Glomerular visceral epithelial cell (primary cell): ENCODE results near the gene TMPRSS13.
"Not testable (repeated sequence)": the region's sequence is repeated elsewhere in the genome, so short reads cannot be mapped to it uniquely, and the experiment has no call there.

ENCODE experiments used
- DNase-seq: peaks from one replicate; pipeline ENCODE4 v3.0.0-alpha.2; 2016; ENCODE audit errors: extremely low spot score

Gene TMPRSS13

DNA sequence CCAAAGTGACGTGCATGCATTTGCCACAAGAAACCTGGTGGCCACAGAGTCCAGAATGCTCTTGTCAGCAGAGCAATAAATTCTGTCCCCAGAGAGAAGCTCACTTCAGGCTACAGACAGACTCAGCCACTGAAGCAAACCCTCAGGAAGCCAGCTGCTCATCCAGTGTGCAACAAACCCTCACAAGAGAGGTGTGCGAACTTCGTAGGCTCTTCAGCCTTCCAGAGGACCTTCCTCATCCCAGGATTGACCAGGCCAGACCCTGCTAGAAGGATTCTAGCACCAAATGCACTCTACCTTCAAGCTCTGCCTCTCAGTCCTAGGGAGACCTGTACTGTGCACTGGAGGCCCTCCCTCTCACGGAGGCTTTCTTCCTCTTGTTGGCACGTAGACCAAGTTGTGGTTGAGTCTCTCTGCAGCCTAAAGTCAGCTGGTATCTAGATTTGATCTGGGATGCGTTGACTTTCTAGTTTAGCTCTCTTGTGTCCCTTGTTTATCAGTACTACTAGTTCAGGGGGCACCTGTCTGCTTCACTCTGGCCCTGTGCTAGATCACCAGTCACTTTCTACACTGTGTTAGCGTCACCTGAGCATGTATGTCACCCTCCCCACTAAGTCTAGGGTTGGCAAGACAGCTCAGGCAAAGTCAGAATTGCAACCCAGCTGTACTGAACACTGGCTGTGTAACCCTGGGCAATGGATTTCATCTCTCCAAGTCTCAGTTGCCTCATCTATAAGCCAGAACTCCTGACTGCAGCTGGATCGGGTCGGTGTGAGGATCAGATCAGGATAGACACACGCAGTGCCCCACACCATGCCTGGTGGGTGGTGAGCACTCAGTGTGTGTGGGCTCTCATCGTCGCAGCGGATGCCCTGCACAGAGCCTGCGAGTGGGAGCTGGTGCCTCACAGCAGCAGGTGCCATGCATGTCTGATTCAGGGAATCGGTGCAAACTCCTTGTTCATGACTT is 22.1 kb upstream of the TMPRSS13 start:
- no peak for DNase-seq

DNA sequence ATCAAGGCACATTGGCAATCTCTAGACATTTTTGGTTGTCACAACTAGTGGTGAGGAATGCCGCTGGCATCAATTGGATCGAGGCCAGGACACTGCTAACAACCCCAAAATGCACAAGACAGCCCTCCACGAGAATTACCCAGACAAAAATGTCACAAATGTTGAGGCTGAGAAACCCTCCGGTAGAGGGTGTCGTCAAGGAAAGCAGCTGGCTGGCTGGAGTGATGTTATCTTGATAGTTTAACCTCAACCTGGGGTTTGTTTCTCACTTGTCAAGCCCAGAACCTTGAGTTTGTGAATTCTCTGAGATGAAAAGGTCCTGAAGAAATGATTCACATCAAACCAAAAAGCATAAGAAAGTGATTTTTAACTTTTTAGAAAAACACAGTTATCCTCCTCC is 21.1 kb upstream of the TMPRSS13 start:
- DNase-seq: no peak

DNA sequence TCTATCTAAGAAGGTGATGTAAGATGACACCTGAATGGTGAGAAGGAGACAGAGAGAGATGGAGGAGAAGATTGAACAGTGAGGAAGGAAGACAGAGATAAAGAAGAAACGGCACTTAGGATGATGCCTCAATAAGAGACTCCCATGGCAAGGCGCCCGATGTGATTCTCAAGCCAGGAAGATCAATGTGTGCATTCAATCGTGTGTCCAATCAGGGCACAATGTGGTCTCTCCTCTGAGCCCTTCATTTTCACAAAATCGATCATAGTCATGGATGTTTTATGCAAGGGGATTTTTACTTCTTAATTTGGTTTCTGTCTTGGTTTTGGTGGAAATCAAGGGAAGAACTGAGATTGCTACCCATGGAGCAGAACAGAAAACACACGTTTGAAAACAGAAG is 19.9 kb upstream of the TMPRSS13 start:
- no peak for DNase-seq

DNA sequence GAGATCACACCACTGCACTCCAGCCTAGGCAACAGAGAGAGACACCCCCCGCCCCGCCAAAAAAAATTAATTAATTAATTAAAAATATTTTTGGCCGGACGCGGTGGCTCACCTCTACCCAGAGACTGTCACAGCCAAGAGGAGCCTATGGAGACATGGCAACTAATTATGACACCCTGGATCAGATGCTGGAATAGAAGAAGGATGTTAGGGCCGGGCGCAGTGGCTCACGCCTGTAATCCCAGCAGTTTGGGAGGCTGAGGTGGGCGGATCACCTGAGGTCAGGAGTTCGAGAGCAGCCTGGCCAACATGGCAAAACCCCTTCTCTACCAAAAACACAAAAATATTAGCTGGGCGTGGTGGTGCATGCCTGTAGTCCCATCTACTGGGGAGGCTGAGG is 19.3 kb upstream of the TMPRSS13 start:
- not testable (repeated sequence) for DNase-seq

DNA sequence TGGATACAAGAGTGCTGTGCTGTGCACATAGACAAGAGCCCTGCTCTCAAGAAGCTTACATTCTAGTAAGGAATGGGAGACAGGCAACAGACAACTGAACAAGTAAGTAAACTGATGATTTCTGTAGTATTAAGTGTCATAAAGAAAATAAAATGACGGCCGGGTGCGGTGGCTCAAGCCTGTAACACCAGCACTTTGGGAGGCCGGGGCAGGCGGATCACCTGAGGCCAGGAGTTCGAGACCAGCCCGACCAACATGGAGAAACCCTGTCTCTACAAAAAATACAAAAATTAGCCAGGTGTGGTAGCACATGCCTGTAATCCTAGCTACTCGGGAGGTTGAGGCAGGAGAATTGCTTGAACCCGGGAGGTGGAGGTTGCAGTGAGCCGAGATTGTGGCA is 18.5 kb upstream of the TMPRSS13 start:
- not testable (repeated sequence) for DNase-seq

DNA sequence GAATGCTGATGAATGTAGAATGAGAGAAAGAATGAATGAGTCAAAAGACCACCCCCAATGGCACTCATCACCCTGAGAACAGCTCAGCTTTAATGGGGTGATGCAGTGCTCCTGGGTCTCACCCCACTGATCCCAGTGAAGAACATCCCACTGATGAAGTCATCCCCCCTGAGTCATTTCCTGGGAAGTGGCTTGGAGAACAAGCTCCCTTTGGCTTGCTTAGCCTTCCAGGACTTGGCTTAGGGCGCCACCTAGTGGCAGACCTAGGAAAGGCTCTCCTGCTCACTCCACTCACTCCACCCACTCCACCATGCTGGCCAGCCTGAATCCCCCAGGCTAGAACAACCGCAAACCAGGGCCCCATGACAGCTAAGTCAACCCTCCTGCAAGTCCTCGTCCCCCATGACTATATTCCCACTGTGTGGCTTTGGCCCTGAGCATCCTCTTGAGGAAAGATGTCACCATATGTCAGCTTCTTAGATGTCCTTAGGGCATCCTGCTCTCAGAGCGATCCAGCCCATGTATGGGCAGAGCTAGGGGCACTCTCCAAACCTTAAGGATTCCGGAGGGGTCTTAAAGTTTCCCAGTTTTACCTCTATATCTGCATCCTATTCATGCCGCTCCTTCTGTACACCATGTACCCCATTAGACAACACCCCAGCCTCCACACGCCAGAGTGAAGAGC is 17.8 kb upstream of the TMPRSS13 start:
- DNase-seq: peak; percentile 90

DNA sequence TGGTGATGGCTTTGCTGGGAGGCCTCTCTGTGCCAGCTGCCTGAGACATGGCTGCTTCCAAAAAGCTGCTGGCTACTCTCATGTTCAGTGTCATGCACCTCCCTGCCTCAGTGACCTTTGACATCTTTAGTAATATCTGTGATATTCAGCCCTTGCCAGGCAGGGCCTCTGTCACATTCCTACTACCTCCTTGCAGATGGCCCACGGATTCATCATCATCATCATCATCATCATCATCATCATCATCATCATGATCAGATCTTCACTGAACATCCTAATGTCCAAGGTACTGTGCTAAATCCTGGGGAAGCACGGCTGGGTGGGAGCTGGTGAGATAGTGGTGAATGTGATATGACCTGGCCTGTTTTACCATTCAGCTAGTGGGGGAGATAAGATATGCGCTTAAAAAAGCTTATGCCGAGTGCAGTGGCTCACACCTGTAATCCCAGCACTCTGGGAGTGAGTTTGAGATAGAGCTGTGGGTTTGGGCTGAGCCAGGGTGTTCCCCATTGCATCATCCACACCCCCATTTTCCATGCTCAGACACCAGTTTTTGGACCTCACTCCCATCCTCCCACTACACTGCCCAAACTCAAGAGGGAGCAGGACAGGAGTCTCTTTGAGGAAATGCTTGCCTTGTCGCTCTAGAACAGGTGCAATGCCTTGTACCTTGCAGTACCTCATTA is 17.1 kb upstream of the TMPRSS13 start:
- DNase-seq: no peak

DNA sequence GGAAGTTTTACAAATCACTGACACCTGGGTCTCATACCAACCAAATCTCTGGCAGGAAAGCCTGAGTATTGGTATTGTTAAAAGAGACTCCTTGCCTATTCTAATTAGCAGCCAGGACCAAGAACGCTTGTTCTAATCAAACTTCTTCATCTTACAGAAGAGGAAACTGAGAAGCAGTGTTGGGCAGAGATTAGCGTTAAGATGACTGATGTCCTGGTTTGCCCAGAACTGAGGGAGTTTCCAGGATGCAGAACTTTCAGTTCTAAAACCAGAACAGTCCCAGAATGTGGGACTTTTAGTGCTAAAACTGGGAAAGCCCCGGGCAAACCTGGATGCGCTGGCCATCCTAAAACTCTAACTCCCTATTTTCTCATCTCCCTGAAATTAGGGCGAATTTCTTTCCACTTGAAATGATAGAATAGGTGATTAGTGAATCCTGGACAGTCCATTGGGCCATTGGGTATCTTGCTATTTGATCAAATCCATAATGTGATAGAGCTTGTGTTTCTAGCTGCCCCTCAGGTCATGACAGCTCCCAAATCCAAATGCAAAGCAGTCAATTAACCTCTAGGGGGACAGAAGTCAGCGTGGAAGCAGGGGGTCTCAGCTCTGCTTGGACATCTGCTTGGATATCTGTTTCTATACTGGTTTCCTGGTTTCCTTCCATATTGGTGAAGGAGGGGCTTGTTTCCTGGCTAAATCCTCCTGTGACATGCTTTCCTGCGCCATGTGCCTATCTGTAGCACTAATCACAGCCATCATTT is 16.0 kb upstream of the TMPRSS13 start:
- no peak for DNase-seq

DNA sequence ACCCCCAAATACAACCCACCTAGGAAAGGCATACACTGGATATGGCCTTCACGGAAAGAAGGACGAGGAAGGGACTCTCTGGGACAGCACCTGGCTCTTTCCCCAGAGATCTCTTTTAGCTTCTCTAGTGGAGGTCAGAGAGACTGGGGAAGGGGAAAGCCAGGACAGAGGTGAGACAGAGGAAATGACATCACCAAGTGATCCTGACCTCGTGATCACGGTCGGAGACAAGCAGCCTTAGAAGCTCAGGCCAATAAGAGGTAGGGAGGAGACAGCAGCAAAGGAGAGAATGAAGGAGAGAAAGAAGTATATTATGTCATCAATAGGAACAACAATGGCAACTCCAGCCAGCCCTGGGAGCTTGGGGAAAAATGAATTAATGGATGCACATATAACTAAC is 15.4 kb upstream of the TMPRSS13 start:
- DNase-seq: no peak

DNA sequence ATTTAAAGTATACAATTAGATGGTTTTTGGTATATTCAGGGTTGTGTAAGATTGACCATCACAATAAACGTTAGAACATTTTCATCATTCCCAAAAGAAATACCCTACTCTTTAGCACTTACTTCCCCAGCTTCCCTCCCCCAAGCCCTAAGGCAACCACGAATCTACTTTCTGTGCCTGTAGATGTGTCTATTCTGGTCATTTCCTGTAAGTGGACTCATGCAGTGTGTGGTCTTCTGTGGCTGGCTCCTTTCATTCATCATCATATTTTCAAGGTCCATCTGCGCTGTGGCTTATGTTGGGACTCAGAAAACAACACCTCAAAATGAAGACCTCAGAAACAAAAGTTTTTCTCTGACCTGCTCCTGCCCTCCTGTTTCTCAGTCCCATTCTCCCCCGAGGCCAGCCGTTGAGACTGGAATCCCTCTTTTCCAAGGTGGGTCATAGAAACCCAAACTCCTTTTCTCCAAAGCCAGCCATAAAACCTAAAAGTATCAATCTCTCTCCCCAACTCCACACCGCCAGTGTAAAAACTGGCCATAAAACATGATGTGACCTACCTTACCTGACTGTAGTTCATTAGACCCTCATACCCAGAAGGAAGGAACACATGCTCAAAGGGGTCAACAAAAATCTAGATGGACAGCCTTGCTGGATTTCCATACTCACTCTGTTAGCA is 12.9 kb upstream of the TMPRSS13 start:
- no peak for DNase-seq

DNA sequence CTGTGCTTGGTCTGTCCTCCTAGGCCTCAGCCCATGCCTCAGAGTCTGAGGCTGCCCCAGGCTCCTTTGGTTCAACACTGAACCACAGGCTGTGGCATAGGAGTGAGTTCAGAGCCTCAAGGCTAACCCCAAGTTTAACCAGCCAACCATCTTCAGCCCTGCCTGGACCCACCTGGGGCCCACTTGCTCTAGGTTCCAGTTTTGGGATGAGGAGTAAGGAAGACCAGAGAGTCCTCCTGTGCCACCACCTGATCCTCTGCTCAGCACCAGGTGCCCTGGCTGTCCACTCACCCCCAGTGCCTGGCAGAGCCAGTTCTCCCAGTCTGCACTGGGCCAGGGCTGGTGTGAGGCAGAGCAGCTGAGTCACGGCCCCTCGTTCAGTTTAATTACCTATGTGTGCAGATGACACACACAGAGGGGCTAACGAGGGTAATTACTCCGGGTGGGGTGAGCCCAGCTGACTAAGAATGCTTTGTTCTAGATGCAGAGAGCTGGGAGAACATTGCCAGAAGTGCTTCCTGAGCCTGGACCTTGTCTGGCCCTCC is 12.0 kb upstream of the TMPRSS13 start:
- DNase-seq: peak; percentile 7

DNA sequence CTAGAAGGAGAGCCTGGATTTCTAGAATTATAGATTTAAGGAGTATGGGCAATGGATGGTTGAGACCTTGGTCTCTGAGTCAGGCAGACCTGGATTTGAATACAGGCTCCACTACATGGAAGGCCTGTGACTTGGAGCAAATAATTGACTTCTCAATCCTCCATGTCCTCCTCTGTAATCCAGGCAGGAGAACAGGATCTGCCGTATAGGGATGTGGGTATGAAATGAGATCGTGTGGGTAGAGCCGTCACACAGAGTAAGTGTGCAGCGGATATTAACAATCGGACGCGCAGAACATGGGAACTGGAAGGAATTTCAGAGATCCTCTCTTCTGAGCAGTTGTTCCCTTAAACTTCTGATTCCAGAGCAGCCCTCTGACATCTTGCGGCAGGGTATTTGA is 11.5 kb upstream of the TMPRSS13 start:
- DNase-seq: no peak

DNA sequence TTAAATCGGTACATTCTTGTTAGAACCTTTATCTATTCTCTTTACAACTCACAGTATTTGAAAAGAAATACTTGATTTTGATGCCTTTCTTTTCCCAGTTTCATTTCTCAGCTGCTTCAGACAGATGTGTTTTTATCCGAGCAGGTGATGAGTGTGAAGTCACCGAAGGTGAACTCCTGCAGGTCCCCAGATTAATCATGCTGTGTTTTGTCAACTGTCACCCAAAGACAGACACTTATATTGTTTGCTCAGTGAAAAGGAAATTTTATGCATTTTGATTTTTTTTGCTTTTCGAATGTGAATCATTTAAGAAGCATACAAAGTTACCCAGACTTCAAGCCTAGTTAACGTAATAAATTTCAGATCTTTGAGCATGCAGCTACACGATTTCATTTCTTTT is 7.8 kb upstream of the TMPRSS13 start:
- DNase-seq: no peak

DNA sequence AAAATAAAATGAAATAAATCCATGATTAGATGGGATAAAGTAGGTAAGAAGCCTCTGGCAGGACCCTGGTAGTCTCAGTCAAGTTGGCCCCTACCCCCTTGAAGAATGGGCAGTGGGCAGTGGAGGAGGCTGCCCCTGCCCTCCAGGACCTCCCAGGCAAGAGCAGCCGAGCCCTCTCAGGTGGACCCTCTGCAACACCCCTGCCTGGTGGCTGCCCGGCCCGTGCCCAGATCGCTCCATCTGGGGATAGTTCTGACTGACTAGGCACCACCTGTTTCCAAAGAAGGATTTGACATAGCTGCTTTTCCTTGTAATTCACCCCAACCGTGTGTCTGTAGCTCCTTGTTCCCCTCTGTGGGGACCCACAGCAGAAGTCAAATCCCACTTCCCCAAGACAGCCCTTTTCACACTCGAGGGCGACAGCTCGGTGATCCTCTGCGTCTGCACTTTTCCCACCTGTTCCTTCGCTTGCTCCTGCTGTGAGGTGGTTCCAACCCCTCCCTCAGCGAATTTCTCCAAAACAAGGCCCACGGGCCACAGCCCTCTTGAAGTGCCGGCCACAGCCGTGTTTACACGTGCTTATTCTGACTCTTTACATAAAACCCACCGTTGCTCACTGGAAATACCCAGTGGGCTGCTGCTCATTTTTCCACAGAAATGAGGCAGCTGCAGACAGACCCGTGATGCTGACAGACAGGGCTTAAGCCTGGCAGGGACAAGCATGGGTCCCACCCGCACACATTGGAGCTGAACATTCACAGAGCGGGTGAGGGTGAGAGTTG is 5.5 kb upstream of the TMPRSS13 start:
- no peak for DNase-seq

DNA sequence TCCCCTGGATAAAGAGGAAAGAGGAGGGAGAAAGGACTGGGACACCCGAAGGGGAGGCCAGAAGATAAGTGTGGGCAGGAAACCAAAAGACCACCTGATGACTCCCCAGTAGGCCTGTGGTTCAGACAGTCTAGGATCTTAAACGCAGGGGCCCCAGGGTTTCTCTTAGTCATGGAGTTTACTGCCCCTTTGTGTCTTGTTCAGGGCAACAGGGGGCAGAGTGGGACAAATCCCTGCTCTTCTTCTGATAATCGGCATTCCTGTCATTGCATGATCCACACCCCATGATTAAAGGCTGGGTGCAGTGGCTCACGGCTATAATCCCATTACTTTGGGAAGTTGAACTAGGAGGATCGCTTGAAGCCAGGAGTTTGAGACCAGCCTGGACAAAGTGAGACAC is 4.7 kb upstream of the TMPRSS13 start:
- no peak for DNase-seq

DNA sequence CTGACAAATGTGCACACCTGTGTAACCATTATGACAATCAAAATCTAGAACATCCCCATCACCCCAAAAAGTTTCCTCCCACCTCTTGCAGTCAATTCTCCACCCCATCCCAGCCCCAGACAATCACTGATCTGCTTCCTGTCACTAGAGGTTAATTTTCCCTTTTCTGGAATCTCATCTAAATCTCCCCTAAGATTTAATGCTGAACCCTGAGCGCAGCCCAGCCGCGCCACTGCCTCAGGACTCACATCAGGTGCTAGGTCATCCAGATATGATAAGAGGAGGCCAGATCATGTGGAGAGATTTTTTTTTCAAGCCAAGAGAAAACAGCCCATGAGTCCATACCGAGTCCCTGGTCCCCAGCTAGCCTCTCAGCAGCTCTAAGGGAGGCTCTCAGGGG is 4.3 kb upstream of the TMPRSS13 start:
- DNase-seq: no peak

DNA sequence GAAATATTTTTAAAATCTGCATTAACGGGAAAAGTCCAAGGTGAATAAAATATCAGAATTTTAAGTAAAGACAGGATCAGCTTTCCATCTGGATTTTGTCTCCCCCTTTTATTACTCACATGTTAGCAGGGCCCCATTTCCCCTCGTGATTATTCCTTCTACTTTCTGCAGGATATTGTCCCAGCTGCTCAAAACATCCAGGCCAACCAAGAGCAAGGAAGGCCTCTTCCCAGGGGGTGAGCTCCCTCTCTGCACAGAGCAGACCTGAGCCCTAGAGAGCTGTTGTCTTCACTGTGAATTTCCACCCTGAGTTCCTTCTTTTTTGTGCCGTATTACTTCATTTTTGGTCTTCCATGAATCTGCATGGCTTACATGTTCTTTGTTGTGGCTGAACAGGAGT is 3.7 kb upstream of the TMPRSS13 start:
- DNase-seq: no peak

DNA sequence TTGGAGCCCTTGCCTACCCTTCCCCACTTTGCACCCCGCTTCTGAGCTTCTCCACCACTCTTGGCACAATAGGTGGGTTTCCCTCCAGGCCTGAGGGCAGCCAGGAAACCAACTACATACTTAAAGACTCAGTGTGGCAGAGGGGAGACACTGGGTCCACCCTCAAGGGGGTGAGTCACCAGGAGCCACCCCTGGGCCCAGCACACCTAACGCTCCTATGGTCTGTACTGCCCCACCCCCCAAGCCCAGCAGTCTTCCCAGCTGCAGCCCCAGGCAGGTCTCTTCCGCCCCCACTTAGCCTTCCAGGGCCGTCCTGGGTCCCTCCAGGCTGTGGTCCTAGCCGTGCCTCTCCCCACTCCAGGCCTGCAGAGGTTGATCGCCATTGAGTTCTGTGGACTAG is 3.2 kb upstream of the TMPRSS13 start:
- no peak for DNase-seq

DNA sequence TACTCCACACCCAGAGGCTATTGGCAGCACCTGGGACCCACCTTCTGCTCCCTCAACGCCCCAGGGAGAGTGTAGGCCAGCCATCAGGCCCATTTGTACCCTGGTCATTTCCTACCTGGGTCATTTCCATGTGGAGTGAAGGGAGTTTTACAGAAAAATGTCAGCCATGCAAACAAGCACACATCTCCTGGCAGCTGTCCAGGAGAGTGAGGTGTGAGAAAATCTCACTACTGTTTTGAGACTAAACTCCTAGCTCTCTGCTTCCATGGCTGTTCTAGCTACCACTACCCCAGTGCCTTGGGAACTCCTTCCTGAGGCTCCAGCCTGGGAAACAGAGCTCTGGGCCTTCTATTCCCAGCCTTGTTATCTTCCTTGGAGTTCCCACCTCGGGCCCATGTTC is 2.8 kb upstream of the TMPRSS13 start:
- DNase-seq: no peak

DNA sequence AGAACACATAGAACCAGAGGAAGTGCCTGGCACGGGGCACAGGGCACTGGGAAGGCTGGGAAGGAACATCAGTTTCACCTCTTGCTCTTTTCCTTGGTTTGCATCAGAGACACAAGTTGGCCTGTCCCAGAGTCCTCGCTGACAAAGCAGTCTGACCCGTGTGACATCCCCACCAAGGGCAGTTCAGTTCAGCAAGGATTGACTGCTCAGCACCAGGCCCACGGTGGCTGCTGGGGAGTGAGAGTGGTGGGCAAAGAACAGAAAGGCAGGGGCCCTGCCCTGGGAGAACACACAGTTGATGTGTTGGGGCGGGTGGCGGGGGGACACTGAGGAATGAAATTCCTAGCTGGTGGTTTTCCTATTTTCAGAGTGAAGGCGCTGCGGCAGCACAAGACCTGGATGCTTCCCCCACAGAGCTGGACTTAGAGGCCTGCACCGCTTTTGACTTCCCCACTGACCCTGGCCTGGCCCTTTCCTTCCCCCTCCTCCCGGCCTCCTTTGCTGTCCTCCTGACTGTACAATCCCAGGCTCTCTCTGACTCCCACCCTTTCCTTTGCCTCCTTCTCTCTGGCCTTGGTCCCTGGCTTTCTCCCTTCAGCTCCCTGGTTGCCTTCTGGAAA is 2.2 kb upstream of the TMPRSS13 start:
- DNase-seq: no peak
